Trophoblast cell (in vitro differentiated cells and primary cell): ENCODE data around the gene NTM.
"Not testable (repeated sequence)": the region's sequence is repeated elsewhere in the genome, so short reads cannot be mapped to it uniquely, and the experiment has no call there.

Experiments used
- DNase-seq, 2 donors: peaks; one replicate each; pipeline ENCODE4 v3.0.0-alpha.2; 2016
- H2AFZ ChIP-seq: 2 replicates; pipeline ENCODE4 v1.6.1; 2013; ENCODE audit warnings: low read length, moderate library complexity, mild to moderate bottlenecking; ENCODE audit not compliant: insufficient read depth, poor library complexity
- H2AK5ac ChIP-seq: 2 replicates; pipeline ENCODE4 v1.6.1; 2013; ENCODE audit warnings: mild to moderate bottlenecking, low read length
- H2BK120ac ChIP-seq: 2 replicates; pipeline ENCODE4 v1.6.1; 2013; ENCODE audit warnings: low read length, mild to moderate bottlenecking, moderate library complexity; ENCODE audit not compliant: insufficient read depth, poor library complexity
- H2BK12ac ChIP-seq: 2 replicates; pipeline ENCODE4 v1.6.1; 2013; ENCODE audit warnings: mild to moderate bottlenecking, low read length, moderate library complexity
- H2BK5ac ChIP-seq: 2 replicates; pipeline ENCODE4 v1.6.1; 2013; ENCODE audit warnings: low read length, low read depth, moderate library complexity, mild to moderate bottlenecking; ENCODE audit not compliant: poor library complexity
- H3K14ac ChIP-seq: 2 replicates; pipeline ENCODE4 v1.6.1; 2013; ENCODE audit warnings: mild to moderate bottlenecking, low read length
- H3K18ac ChIP-seq: 2 replicates; pipeline ENCODE4 v1.6.1; 2013; ENCODE audit warnings: mild to moderate bottlenecking, low read length
- H3K23ac ChIP-seq: 2 replicates; pipeline ENCODE4 v1.6.1; 2013; ENCODE audit warnings: low read length
- H3K27ac ChIP-seq: 2 replicates; pipeline ENCODE4 v1.5.1; 2013; ENCODE audit warnings: low read depth, mild to moderate bottlenecking, inconsistent platforms, low read length, moderate library complexity
- H3K27me3 ChIP-seq: 2 replicates; pipeline ENCODE4 v1.6.1; 2013; ENCODE audit warnings: inconsistent platforms, mild to moderate bottlenecking, low read length, moderate library complexity; ENCODE audit not compliant: insufficient read depth
- H3K36me3 ChIP-seq, 2 experiments: 1 replicate in 1 of 2; 2 replicates in 1 of 2; pipeline ENCODE4 v1.6.1; 2013; ENCODE audit warnings: low read length in 2 of 2, mild to moderate bottlenecking in 2 of 2, moderate library complexity in 1 of 2; ENCODE audit not compliant: insufficient read depth in 2 of 2, control insufficient read depth in 1 of 2
- H3K4ac ChIP-seq: 2 replicates; pipeline ENCODE4 v1.6.1; 2013; ENCODE audit warnings: low read depth, mild to moderate bottlenecking, low read length, moderate library complexity
- H3K4me1 ChIP-seq, 2 experiments: 1 replicate in 1 of 2; 2 replicates in 1 of 2; pipeline ENCODE4 v1.6.1; 2013; ENCODE audit warnings: low read length in 2 of 2, mild to moderate bottlenecking in 2 of 2, moderate library complexity in 1 of 2; ENCODE audit not compliant: insufficient read depth in 2 of 2, control insufficient read depth in 1 of 2
- H3K4me2 ChIP-seq: 2 replicates; pipeline ENCODE4 v1.6.1; 2013; ENCODE audit warnings: inconsistent platforms, mild to moderate bottlenecking, low read length, moderate library complexity
- H3K4me3 ChIP-seq: 2 replicates; pipeline ENCODE4 v1.5.1; 2013; ENCODE audit warnings: mild to moderate bottlenecking, low read depth, low read length, inconsistent platforms
- H3K79me1 ChIP-seq: one replicate; pipeline ENCODE4 v1.6.1; 2013; ENCODE audit warnings: low read length
- H3K79me2 ChIP-seq: 2 replicates; pipeline ENCODE4 v1.6.1; 2013; ENCODE audit warnings: low read length, mild to moderate bottlenecking; ENCODE audit not compliant: control insufficient read depth, insufficient read depth, poor library complexity
- H3K9ac ChIP-seq: 2 replicates; pipeline ENCODE4 v1.6.1; 2013; ENCODE audit warnings: mild to moderate bottlenecking, low read length
- H3K9me3 ChIP-seq: 2 replicates; pipeline ENCODE4 v1.6.1; 2013; ENCODE audit warnings: low read depth, mild to moderate bottlenecking, control low read depth, inconsistent platforms, low read length; ENCODE audit not compliant: insufficient read depth
- H4K12ac ChIP-seq: 2 replicates; pipeline ENCODE4 v1.6.1; 2013; ENCODE audit warnings: low read depth, mild to moderate bottlenecking, low read length, moderate library complexity
- H4K8ac ChIP-seq: 2 replicates; pipeline ENCODE4 v1.6.1; 2013; ENCODE audit warnings: low read depth, mild to moderate bottlenecking, low read length, moderate library complexity
- H4K91ac ChIP-seq: one replicate; pipeline ENCODE4 v1.6.1; 2013; ENCODE audit warnings: low read depth, mild to moderate bottlenecking, low read length, moderate library complexity
- WGBS: extraction: QIAGEN DNeasy Blood & Tissue Kit; methylation state at CpG from one replicate; pipeline ENCODE4 v1.1.7; 2013; ENCODE audit warnings: missing lambda C conversion rate; ENCODE audit not compliant: insufficient read length, insufficient coverage; ENCODE audit errors: extremely low coverage; 5-methylcytosine and 5-hydroxymethylcytosine counted together

Gene NTM

DNA sequence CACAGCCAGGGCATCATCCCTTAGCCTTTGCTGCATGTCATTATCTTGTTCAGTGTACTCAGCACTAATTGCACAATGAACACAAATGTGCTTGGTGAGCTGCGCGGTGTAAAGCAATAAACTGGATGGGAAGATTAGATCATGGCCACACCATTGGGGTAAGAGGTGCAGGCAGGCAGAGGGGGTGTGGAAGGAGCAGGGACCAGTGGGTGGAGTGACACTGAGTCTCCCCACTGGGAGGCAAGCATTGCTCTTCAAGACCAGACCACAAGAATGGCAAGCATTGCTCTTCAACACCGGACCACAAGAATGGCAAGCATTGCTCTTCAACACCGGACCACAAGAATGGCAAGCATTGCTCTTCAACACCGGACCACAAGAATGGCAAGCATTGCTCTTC is 28.5 kb upstream of the NTM start:
- WGBS, result no CpG with 5 or more reads among the region's 5 CpGs
- H4K8ac ChIP-seq, H3K18ac ChIP-seq, H3K36me3 ChIP-seq, H3K27ac ChIP-seq, H2AK5ac ChIP-seq, H3K79me2 ChIP-seq, H2AFZ ChIP-seq, H3K4ac ChIP-seq, H3K14ac ChIP-seq, H3K4me1 ChIP-seq, H3K9me3 ChIP-seq, H3K27me3 ChIP-seq, H3K9ac ChIP-seq, H2BK12ac ChIP-seq, H4K12ac ChIP-seq, H3K23ac ChIP-seq, H2BK5ac ChIP-seq, H3K79me1 ChIP-seq, H3K4me2 ChIP-seq, H4K91ac ChIP-seq, H2BK120ac ChIP-seq: not testable (repeated sequence)
- H3K4me3 ChIP-seq, result peak overlapping the region; percentile 36
- DNase-seq, result peak in 1 of 2 donors; percentile 3

DNA sequence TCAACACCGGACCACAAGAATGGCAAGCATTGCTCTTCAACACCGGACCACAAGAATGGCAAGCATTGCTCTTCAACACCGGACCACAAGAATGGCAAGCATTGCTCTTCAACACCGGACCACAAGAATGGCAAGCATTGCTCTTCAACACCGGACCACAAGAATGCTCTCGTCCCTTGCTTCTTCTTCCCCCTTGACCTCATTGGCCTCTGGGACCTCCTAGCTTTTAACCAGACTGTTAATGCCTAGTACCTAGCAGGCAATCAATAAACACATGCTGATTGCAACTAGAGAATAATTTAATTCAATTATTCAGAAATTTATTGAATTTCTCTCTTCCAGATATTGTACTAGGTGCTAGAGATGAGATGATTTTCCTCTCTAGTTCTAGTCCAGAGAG is 28.0 kb upstream of the NTM start:
- H4K8ac ChIP-seq, H3K4me1 ChIP-seq, H3K27ac ChIP-seq, H3K79me2 ChIP-seq, H3K36me3 ChIP-seq, H3K18ac ChIP-seq, H3K14ac ChIP-seq, H3K9me3 ChIP-seq, H3K23ac ChIP-seq, H2AFZ ChIP-seq, H4K12ac ChIP-seq, H3K27me3 ChIP-seq, H2BK5ac ChIP-seq, H3K9ac ChIP-seq, H2BK120ac ChIP-seq, H2AK5ac ChIP-seq, H3K79me1 ChIP-seq, H3K4ac ChIP-seq, H4K91ac ChIP-seq, H3K4me2 ChIP-seq, DNase-seq, H2BK12ac ChIP-seq, H3K4me3 ChIP-seq: not testable (repeated sequence)
- WGBS, result no CpG with 5 or more reads among the region's 6 CpGs

DNA sequence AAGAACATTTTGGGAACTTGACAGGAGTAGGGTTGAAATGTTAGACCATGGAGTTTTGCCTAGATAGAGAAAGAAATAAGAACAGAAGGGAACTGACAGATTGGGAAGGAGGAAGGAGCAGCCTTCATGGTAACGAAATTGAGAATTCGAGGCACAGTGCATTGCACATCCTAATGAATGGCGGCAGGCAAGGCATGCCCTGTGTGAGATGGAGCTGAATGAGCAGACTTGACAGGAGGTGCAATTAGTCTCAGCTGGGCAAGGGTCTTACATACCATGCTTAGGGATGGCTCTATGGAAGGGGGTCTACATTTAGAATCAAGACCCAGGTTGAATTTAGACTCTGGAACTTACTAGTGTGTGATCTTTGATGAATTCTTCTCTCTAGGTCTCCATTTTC is 25.0 kb upstream of the NTM start:
- peaks cover 0 to 3% of the 10 kb centered on the region in 2 experiments for H3K4me1 ChIP-seq
- H4K12ac ChIP-seq, result no peak overlapping the region
- H4K8ac ChIP-seq, result no peak overlapping the region
- H2BK120ac ChIP-seq, result no peak overlapping the region
- H2AK5ac ChIP-seq, result no peak overlapping the region
- no peak overlapping the region for H3K4me3 ChIP-seq
- H3K9ac ChIP-seq, result no peak overlapping the region
- no peak overlapping the region for H3K4ac ChIP-seq
- no peak for DNase-seq
- no peaks in the 10 kb centered on the region for H3K9me3 ChIP-seq
- H3K79me1 ChIP-seq, result no peaks in the 10 kb centered on the region
- no peak overlapping the region for H3K14ac ChIP-seq
- H3K27ac ChIP-seq, result no peak overlapping the region
- H4K91ac ChIP-seq, result no peak overlapping the region
- no peaks in the 10 kb centered on the region for H3K79me2 ChIP-seq
- no peak overlapping the region for H3K18ac ChIP-seq
- no peaks in the 10 kb centered on the region for H3K36me3 ChIP-seq
- H3K4me2 ChIP-seq, result no peak overlapping the region
- H2BK5ac ChIP-seq, result no peak overlapping the region
- H3K23ac ChIP-seq, result no peak overlapping the region
- no CpG with 5 or more reads among the region's 3 CpGs for WGBS
- no peak overlapping the region for H2BK12ac ChIP-seq
- no peak overlapping the region for H2AFZ ChIP-seq
- H3K27me3 ChIP-seq, result no peaks in the 10 kb centered on the region

DNA sequence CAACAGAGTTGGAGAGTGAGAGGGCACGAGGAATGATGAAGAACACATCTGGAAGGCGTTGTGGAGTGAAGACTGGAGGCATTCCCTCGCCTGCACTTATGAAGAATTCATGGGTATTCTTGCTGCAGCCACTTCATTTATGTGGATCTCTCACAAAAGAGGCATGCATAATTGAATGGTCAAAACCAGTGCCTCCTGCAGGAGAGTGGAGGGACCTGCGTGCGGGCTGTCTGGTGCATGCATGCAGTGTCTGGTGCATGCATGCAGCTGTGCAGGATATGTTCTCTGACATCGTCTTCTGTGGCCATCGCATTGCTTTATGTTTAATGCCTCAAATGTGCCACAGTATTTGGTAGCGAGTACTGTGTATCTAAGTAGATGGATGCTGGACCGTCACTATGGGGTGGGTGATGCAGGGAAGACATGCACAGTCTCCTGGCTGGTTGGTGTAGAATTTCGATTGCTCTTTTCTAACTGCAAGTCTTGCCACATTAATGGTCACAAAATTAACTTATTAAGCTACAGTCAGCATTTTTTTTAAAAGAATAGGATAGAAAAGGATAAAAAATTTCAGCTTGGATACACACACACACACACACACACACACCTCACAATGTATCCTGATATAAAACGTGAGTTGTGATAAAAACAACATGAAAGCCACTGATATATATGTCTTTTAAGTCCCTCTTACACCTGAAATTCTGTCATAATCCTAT is 20.9 kb upstream of the NTM start:
- no peak overlapping the region for H3K4me2 ChIP-seq
- H3K4me1 ChIP-seq, result no peaks in the 10 kb centered on the region
- no peaks in the 10 kb centered on the region for H3K27me3 ChIP-seq
- no peak overlapping the region for H4K8ac ChIP-seq
- no peak overlapping the region for H3K18ac ChIP-seq
- H4K91ac ChIP-seq, result no peak overlapping the region
- H2AK5ac ChIP-seq, result no peak overlapping the region
- no peaks in the 10 kb centered on the region for H3K9me3 ChIP-seq
- H4K12ac ChIP-seq, result no peak overlapping the region
- no peaks in the 10 kb centered on the region for H3K79me1 ChIP-seq
- no CpG with 5 or more reads among the region's 11 CpGs for WGBS
- no peak overlapping the region for H3K4ac ChIP-seq
- H2BK12ac ChIP-seq, result no peak overlapping the region
- no peaks in the 10 kb centered on the region for H3K36me3 ChIP-seq
- H2AFZ ChIP-seq, result no peak overlapping the region
- DNase-seq, result no peak
- no peak overlapping the region for H2BK120ac ChIP-seq
- H2BK5ac ChIP-seq, result no peak overlapping the region
- no peak overlapping the region for H3K4me3 ChIP-seq
- H3K27ac ChIP-seq, result no peak overlapping the region
- H3K79me2 ChIP-seq, result no peaks in the 10 kb centered on the region
- H3K23ac ChIP-seq, result no peak overlapping the region
- no peak overlapping the region for H3K14ac ChIP-seq
- no peak overlapping the region for H3K9ac ChIP-seq
